ENCODE data around the gene RBM42. TPM values are rescaled to one million over a fixed set of nuclear protein-coding genes. Genes with fewer than 3 reads are reported as not detected.
A peak's percentile ranks its signal among the peaks of the same experiment; 100 is the strongest.
"Not testable (repeated sequence)": the region's sequence is repeated elsewhere in the genome, so short reads cannot be mapped to it uniquely, and the experiment has no call there.

Gene RBM42
- total RNA-seq, 1 donor from 2014 or later, result 70.6 TPM

- TF ChIP-seq CTCF (IDR thresholded peaks at IDR 0.05; ENCODE audit: unreplicated experiment), result peak; percentile 40
- no peaks in the 10 kb centered on the region for H3K9me3 Mint-ChIP-seq
- no peak for DNase-seq (ENCODE audit: low spot score in 2 of 2, unreplicated experiment in 2 of 2)
- no peak overlapping the region for H3K27ac Mint-ChIP-seq
- H3K4me1 Mint-ChIP-seq, result no peaks in the 10 kb centered on the region
- H3K27me3 Mint-ChIP-seq (ENCODE audit: low read depth), result peaks cover 29% of the 10 kb centered on the region
- H3K4me3 Mint-ChIP-seq, result no peak overlapping the region
- H3K36me3 Mint-ChIP-seq, result no peaks in the 10 kb centered on the region
Measured at GRCh38 chr19:35592226-35592625, 36.6 kb upstream of the RBM42 start.

- DNase-seq (ENCODE audit: low spot score in 2 of 2, unreplicated experiment in 2 of 2); H3K27ac Mint-ChIP-seq; H3K4me3 Mint-ChIP-seq; H3K36me3 Mint-ChIP-seq; H3K4me1 Mint-ChIP-seq; H3K9me3 Mint-ChIP-seq: not testable (repeated sequence)
- H3K27me3 Mint-ChIP-seq (ENCODE audit: low read depth), result peaks cover 15% of the 10 kb centered on the region
Measured at GRCh38 chr19:35595026-35595425, 33.8 kb upstream of the RBM42 start.

GRCh38 chr19:35595928-35596327 lies 32.9 kb upstream of the RBM42 start:
- Mint-ChIP-seq H3K9me3 (no peaks in the 10 kb centered on the region), H3K36me3 (no peaks in the 10 kb centered on the region), H3K4me1 (no peaks in the 10 kb centered on the region), H3K27me3 (ENCODE audit: low read depth) (peaks cover 20% of the 10 kb centered on the region), H3K27ac (no peak overlapping the region), H3K4me3 (no peak overlapping the region)
- no peak for TF ChIP-seq CTCF (IDR thresholded peaks at IDR 0.05; ENCODE audit: unreplicated experiment)
- no peak for DNase-seq (ENCODE audit: low spot score in 2 of 2, unreplicated experiment in 2 of 2)

GRCh38 chr19:35596366-35596999 lies 32.4 kb upstream of the RBM42 start:
- Mint-ChIP-seq H3K4me3 (no peak overlapping the region), H3K9me3 (no peaks in the 10 kb centered on the region), H3K4me1 (no peaks in the 10 kb centered on the region), H3K36me3 (no peaks in the 10 kb centered on the region), H3K27me3 (ENCODE audit: low read depth) (peaks cover 25% of the 10 kb centered on the region), H3K27ac (no peak overlapping the region)
- TF ChIP-seq CTCF (IDR thresholded peaks at IDR 0.05; ENCODE audit: unreplicated experiment), result no peak
- no peak for DNase-seq (ENCODE audit: low spot score in 2 of 2, unreplicated experiment in 2 of 2)

- TF ChIP-seq CTCF (IDR thresholded peaks at IDR 0.05; ENCODE audit: unreplicated experiment), result no peak
- Mint-ChIP-seq H3K9me3 (no peaks in the 10 kb centered on the region), H3K4me1 (no peaks in the 10 kb centered on the region), H3K27ac (no peak overlapping the region), H3K4me3 (no peak overlapping the region), H3K27me3 (ENCODE audit: low read depth) (peaks cover 22% of the 10 kb centered on the region), H3K36me3 (no peaks in the 10 kb centered on the region)
- DNase-seq (ENCODE audit: low spot score in 2 of 2, unreplicated experiment in 2 of 2), result no peak
Measured at GRCh38 chr19:35601971-35602370, 26.9 kb upstream of the RBM42 start.

- H3K27ac Mint-ChIP-seq, H3K4me1 Mint-ChIP-seq: not testable (repeated sequence)
Measured at GRCh38 chr19:35604436-35604835, 24.4 kb upstream of the RBM42 start.

GRCh38 chr19:35607170-35607569 lies 21.7 kb upstream of the RBM42 start:
- not testable (repeated sequence) for H3K4me1 Mint-ChIP-seq; H3K27me3 Mint-ChIP-seq (ENCODE audit: low read depth); H3K27ac Mint-ChIP-seq; H3K36me3 Mint-ChIP-seq; DNase-seq (ENCODE audit: low spot score in 2 of 2, unreplicated experiment in 2 of 2); H3K4me3 Mint-ChIP-seq
- H3K9me3 Mint-ChIP-seq, result peaks cover 11% of the 10 kb centered on the region

More at GRCh38 chr19:35604436-35604835, 24.4 kb upstream of the RBM42 start:
- H3K4me3 Mint-ChIP-seq; H3K36me3 Mint-ChIP-seq; DNase-seq (ENCODE audit: low spot score in 2 of 2, unreplicated experiment in 2 of 2): not testable (repeated sequence)
- peaks cover 11% of the 10 kb centered on the region for H3K9me3 Mint-ChIP-seq
- peaks cover 24% of the 10 kb centered on the region for H3K27me3 Mint-ChIP-seq (ENCODE audit: low read depth)
